ENCODE measurements around the gene RAB40C.

The RAB40C gene

GRCh38 chr16:648781-649589, 59.1 kb downstream of the RAB40C start, which contains the start of gene WDR90:
Gene WDR90 (plus strand): TSS chr16:649365. CDS start chr16:649417, 52 bp downstream.
- DNase-seq: peak; percentile 93

- no peak for DNase-seq
Measured at GRCh38 chr16:649631-650030, 59.8 kb downstream of the RAB40C start.

- no peak for DNase-seq
Measured at GRCh38 chr16:651844-652243, 62.0 kb downstream of the RAB40C start.

DNA sequence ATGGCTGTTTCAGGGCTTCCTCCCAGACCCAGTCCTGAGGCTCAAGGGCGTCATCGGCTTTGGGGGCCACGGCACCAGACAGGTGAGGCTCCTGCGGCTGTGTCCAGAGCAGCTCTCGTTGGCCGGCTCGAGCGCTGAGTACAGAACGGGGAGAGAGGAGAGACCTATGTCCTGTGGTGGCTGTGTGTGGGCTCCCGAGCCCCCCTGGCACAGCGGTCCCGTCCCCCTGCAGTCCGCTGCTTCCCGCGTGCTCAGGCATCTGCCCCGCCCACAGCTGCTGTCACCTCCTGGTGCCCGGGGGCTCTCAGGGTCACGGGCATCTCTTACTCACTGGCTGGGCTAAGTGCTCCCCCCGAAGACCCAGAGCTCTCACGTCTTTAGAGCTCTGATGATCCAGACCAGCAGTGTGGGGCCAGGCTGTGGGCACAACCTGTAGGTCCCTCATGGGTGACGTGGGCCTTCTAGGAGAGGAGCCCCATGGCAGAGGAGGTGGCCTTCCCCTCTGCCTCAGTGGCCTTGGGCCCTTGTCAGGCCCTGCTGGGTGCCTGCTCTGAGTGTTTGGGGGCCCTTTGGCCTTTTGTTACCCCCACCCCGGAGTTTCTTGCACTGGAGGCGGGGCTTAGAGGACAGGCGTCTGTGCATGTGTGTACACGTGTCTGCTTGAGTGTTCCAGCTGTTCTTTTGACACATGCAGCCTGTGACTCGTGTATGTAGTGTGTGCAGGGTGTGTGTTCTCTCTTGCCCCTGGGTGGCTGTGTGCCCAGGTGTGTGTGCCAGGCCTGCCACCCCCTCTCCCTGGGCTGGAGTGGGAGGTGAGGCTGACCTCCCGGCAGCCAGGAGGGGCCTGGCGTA, 62.8 kb downstream of the RAB40C start:
- DNase-seq: no peak

GRCh38 chr16:654034-654433, 64.2 kb downstream of the RAB40C start:
- DNase-seq: no peak

- no peak for DNase-seq
Measured at GRCh38 chr16:657487-657886, 67.6 kb downstream of the RAB40C start.

DNA sequence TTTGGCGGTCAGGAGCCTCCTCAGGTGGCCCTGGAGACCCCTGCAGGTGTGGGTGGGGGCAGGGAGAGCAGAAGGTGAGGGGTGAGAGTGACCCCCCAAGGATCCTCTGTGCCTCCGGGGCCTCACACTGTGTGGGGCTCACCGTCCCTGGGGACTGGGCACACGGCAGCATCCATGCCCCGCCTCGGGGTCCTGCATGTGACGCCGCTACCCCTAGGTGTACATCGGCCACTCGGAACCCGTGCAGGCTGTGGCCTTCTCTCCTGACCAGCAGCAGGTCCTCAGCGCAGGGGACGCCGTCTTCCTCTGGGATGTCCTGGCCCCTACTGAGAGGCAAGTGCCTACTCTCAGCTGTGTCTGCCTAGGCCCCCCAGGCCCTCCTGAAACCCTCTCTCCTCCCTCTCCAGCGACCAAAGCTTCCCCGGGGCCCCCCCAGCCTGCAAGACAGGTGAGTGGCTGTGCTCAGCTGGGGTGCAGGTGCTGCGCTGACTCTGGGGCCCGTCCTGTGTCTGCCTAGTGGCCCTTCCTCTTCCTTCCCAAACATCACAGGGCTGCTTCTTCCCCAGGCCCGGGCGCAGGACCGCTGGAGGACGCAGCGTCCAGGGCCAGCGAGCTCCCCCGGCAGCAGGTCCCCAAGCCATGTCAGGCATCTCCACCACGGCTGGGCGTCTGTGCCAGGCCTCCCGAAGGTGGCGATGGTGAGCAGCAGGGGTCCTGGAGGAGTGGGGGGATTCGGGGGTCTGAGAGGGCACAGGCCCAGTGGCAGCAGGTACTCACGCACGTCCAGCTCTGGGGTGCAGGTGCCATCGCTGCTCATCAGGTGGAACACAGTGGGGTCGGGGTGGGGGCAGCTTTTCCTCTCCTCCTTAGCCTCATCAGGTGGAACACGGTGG, 69.1 kb downstream of the RAB40C start:
- DNase-seq: no peak

GRCh38 chr16:659618-660017, 69.8 kb downstream of the RAB40C start:
- DNase-seq: no peak

GRCh38 chr16:660132-660458, 70.2 kb downstream of the RAB40C start:
- DNase-seq: no peak

DNA sequence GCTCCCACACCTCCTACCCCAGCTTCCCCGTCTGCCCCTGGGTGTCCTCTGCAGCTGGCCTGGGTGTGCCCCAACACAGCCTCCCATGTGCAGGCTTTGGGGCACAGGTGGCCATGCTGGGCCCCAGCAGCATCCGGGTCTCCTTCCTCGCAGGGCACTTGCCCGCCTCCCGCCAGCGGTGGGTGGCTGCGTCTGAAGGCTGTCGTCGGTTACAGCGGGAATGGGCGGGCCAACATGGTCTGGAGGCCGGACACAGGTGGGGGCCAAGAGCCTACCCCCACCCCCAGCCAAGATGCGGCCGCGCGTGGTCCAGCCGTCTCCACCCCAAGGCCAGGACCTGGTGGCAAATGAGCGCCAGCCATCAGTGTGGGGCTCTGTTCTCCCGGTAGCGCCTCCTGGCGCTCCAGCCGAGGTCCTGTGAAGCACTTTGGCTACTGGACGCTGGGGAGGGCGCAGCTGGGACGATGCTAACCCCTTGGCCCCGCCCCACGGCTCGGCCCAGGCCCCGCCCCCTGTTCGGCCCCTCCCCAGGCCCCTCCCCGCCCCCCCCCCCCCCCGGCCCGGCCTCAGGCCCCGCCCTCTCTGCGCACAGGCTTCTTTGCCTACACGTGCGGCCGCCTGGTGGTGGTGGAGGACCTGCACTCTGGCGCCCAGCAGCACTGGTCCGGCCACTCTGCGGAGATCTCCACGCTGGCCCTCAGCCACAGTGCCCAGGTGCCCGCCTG, 70.8 kb downstream of the RAB40C start:
- peak; percentile 71 for DNase-seq

DNA sequence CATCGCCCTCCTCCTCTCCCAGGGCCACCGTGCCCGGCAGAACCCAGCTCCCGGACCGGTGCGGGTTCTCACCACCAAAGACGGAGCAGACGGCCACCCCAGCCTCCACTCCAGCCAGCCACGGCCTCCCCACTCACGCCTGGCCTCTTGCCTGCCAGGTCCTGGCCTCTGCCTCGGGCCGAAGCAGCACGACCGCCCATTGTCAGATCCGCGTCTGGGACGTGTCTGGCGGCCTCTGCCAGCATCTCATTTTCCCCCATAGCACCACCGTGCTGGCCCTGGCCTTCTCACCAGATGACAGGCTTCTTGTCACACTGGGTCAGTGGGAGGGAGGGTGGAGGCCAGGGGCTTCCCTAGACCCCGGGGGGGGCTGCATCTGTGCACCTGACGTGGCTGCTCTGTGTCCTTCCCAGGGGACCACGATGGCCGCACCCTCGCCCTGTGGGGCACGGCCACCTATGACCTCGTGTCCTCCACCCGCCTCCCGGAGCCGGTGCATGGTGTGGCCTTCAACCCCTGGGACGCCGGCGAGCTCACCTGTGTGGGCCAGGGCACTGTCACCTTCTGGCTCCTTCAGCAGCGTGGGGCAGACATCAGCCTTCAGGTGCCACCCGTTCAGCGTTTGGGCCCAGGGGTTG, 71.4 kb downstream of the RAB40C start:
- DNase-seq: no peak

DNA sequence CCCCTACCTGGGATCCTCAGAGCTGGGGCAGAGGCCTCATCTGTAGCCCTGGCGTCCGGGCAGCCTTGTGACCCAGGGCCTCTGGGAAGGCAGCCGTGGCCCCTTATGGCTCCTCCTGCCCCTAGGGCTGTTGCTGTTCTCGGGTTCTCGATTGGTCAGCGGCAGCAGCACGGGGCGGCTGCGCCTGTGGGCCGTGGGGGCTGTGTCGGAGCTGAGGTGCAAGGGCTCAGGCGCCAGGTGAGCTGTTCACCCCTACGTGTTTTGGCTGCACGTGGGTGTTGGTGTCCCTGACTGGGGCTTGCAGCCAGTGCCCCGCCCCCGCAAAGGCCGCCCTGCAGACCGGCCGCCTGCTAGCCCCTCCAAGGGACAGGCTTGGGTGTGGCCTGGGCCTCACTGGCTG, 72.2 kb downstream of the RAB40C start:
- DNase-seq: no peak

- no peak for DNase-seq
Measured at GRCh38 chr16:662597-662996, 72.7 kb downstream of the RAB40C start.

DNA sequence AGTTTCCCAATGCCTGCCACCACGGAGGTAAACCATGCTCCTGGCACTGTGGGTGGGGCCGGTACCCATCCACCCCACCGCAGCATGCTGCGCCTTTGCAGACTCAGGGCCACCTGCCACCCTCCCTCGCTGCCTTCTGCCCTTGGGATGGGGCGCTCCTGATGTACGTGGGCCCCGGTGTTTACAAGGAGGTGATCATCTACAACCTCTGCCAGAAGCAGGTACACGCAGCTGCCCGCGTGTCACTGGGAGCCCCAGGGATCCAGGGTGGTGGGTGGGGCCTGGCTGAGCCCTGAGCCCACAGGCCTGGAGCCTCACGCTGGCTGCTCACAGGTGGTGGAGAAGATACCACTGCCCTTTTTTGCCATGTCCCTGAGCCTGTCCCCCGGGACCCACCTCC, 76.7 kb downstream of the RAB40C start:
- DNase-seq: no peak

DNA sequence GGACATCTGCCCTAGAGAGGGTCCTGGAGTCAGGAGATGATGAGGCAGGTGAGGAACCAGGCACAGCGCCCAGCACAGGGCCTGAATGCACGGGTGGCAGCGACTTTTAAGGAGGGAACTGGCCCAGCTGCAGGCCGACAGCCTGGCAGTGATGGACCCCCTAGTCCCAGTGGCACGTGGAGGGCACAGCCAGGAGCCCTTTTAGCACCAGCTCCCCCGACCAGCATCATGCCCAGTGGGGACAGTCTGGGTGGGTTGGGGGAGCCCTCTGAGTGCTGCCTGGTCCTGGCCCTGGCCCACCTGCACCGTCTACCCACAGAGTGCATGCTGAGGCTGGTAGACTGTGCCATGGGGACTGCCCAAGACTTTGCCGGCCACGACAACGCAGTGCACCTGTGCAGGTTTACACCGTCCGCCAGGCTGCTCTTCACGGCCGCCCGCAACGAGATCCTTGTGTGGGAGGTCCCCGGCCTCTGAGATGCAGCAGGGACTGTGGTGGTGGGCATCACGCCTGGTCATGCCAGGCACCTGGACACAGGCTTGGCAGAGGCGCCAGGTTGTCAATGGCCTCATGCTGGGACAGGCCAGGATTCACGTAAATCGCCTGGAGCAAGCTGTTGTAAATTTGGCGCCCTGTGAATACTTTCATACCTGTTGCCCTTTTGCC, 77.4 kb downstream of the RAB40C start:
- no peak for DNase-seq

- DNase-seq: peak; percentile 92
Measured at GRCh38 chr16:667780-668518, 78.1 kb downstream of the RAB40C start, which contains the start of gene RHOT2. Gene RHOT2 (plus strand): TSS chr16:668132. CDS start chr16:668200, 68 bp downstream.

DNA sequence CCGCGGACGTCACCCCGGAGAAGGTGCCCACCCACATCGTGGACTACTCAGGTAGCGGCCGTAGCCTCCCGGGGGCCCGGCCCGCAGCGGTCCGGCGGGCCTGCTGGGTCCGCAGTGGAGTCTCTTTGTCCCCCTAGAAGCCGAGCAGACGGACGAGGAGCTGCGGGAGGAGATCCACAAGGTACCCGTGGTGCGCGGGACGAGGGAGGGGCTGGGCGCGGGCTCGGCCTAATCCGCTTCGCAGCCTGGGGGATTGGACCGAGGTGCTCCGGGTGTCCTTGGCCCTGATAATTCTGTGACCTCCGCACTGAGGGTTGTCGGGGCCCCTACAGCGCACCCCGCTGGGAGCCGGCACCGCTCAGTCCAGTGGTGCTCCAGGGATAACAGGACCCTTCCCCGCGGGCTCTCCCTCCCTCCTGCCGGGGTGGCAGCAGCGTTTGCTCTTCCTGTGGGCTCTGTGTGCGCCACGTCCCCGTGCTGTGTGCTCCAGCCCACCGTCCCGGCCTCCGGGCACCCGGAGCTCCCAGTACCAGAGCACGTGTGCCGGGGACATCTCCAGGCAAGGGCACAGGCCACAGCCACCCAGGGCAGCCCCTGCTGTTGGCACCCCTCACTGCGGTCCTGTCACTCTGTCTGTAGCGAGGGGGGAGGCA, 78.8 kb downstream of the RAB40C start:
- no peak for DNase-seq

DNA sequence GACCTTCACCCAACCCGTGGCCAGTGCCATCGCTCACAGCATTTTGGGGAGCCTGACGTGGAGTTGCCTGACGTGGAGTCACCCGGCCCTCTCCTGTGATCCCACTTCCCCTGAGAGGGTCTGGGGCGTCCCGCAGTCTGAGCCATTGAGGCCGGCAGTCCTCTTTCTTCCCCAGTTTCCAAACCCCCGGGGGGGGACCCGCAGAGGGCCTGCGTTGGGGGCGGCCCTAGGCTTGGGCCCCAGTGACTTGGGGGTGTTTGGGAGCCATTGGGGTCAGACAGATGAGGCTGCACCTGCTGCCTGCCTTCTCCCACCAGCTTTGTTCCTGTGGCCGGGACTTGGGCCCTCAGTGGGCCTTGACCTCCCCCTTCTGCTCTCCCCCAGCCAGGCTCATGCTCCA, 79.8 kb downstream of the RAB40C start:
- DNase-seq: no peak

- no peak for DNase-seq
Measured at GRCh38 chr16:670485-671352, 80.9 kb downstream of the RAB40C start.
